Stimulated activated memory B cell treated with anti-CD40 and anti-IgM and Interleukin-4, amounts not matched to agents 10 μg/mL and 1 μg/mL and 100 μg/mL, for 72 hours (primary cell): ENCODE data around the gene MYRIP.

Experiments
- ATAC-seq: fragments of 150-1000 bp; cut with Tn5 transposase; 2 replicates; pipeline ENCODE4 v1.10.0; 2021
- H3K27ac Mint-ChIP-seq: one replicate; pipeline ENCODE4 v1.8.0; 2022; ENCODE audit warnings: mild to moderate bottlenecking, mixed read lengths
- H3K27me3 Mint-ChIP-seq: one replicate; pipeline ENCODE4 v1.8.0; 2022; ENCODE audit warnings: mixed read lengths
- H3K36me3 Mint-ChIP-seq: one replicate; pipeline ENCODE4 v1.8.0; 2022; ENCODE audit warnings: mixed read lengths
- H3K4me1 Mint-ChIP-seq: one replicate; pipeline ENCODE4 v1.8.0; 2022; ENCODE audit warnings: mixed read lengths
- H3K4me3 Mint-ChIP-seq: one replicate; pipeline ENCODE4 v1.8.0; 2022; ENCODE audit warnings: mild to moderate bottlenecking, moderate library complexity, mixed read lengths
- H3K9me3 Mint-ChIP-seq: one replicate; pipeline ENCODE4 v1.8.0; 2022; ENCODE audit warnings: mixed read lengths

The MYRIP gene

DNA sequence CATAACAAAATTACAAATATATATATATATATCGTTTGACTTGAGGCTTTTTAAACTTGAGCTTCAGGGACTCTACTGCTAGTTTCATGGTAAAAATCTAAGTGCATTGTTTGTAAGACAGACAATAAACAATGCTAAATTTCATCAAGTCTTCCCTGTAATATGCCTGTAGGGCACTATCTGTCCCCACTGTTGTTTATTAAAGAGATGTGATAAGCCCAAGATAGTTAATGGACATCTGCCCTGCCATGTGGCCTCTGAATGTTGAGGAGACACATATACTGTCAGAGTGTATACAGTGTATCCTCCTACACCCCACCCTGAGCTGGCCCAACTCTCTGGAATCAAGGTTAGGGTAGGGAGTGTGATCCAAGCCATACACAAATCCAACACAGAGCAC lies 485.0 kb downstream of the MYRIP start:
- Mint-ChIP-seq H3K4me3 (no peak overlapping the region), H3K36me3 (peaks cover 62% of the 10 kb centered on the region), H3K4me1 (no peaks in the 10 kb centered on the region), H3K9me3 (no peaks in the 10 kb centered on the region), H3K27me3 (no peaks in the 10 kb centered on the region), H3K27ac (no peak overlapping the region)
- ATAC-seq: no peak

DNA sequence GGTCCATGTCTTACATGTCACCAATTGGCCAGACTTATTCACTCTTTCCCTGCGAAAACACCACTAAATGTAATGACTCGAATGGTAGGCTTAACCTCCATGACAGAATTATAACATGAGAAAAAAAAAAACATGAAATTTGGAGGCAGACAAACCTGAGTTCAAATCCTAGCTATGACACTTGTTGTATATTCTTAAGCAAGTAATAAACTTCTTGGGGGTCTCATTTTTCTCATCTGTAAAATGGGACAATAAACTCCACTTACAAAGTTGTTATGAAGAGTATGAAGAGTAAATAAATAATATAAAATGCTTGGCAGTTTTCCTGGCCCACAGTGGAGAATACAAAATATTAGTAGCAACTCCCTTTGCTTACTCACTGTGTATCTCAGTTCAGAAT lies 488.7 kb downstream of the MYRIP start:
- Mint-ChIP-seq H3K27me3 (no peaks in the 10 kb centered on the region), H3K9me3 (no peaks in the 10 kb centered on the region), H3K27ac (no peak overlapping the region), H3K36me3 (peaks cover 60% of the 10 kb centered on the region), H3K4me3 (no peak overlapping the region), H3K4me1 (no peaks in the 10 kb centered on the region)
- no peak for ATAC-seq

DNA sequence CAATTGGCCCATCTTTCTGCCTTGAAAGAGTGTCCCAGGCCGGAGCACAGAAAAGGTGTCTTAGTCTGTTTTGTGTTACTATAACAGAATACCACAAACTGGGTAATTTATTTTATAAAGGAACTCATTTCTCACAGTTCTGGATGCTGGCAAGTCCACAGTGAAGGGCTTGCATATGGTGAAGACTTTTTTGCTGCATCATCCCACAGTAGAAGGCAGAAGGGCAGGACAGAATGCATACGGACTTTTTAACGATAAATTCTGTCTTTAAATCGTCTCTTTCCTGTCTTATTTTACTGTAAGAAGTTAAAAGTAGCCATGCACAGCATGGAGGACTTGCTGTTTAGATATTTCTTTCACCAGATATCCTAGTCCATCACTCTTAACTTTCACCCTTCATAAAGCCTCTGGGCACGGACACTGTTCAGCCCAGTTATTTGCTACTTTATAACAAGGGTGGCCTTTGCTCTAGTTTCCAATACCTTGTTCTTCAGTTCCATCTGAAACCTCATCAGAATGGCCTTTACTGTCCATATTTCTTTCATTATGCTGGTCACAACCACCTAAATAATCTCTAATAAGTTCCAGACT lies 489.8 kb downstream of the MYRIP start:
- no peak overlapping the region for H3K27ac Mint-ChIP-seq
- no peak for ATAC-seq
- no peaks in the 10 kb centered on the region for H3K27me3 Mint-ChIP-seq
- H3K4me1 Mint-ChIP-seq: no peaks in the 10 kb centered on the region
- no peaks in the 10 kb centered on the region for H3K9me3 Mint-ChIP-seq
- peaks cover 53% of the 10 kb centered on the region for H3K36me3 Mint-ChIP-seq
- no peak overlapping the region for H3K4me3 Mint-ChIP-seq

GRCh38 chr3:40299721-40300335 lies 490.4 kb downstream of the MYRIP start:
- Mint-ChIP-seq H3K4me3 (no peak overlapping the region), H3K9me3 (no peaks in the 10 kb centered on the region), H3K4me1 (no peaks in the 10 kb centered on the region), H3K27ac (no peak overlapping the region), H3K36me3 (peaks cover 49% of the 10 kb centered on the region), H3K27me3 (no peaks in the 10 kb centered on the region)
- ATAC-seq: no peak

DNA sequence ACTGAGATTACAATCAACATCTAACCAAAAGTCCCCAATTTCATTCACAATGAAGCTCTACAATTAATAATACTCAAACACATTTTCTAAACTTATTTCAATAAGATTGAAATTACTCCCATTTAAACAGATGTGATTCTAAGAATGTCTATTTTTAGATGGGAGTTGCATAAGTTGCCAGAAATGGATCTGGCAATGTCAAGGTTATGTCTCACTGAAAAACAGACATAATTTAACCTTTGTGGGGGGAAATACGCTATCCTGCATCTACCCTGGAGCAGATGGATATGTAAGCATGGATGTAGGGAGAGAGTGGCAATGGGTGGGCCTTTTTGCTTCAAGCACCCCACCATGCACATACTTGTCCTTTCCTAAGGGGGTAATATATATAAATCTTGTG lies 493.4 kb downstream of the MYRIP start:
- Mint-ChIP-seq H3K27me3 (no peaks in the 10 kb centered on the region), H3K36me3 (peaks cover 38% of the 10 kb centered on the region), H3K9me3 (no peaks in the 10 kb centered on the region), H3K4me3 (no peak overlapping the region), H3K27ac (no peak overlapping the region), H3K4me1 (no peaks in the 10 kb centered on the region)
- no peak for ATAC-seq

DNA sequence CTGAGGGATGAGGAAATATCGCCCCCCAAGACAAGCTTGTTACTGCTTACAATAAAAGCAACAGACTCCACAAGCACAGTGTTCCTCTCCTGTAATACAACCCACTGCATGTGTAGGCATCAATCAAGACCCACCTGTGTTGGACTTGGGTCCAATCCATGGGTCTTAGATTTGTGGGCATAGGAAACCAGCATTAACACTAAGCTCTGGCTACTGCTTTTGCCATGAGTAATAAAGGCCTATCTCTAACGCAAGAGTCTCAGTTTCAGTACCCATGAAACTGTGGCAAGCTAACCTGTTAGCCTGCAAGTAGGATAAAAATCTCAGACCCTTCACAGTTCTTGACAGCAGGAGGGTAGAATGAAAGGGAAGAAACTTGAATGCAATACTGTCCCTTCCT lies 494.9 kb downstream of the MYRIP start:
- no peak overlapping the region for H3K27ac Mint-ChIP-seq
- H3K9me3 Mint-ChIP-seq: no peaks in the 10 kb centered on the region
- H3K27me3 Mint-ChIP-seq: no peaks in the 10 kb centered on the region
- ATAC-seq: no peak
- H3K36me3 Mint-ChIP-seq: peaks cover 37% of the 10 kb centered on the region
- peaks cover 5% of the 10 kb centered on the region for H3K4me1 Mint-ChIP-seq
- no peak overlapping the region for H3K4me3 Mint-ChIP-seq

DNA sequence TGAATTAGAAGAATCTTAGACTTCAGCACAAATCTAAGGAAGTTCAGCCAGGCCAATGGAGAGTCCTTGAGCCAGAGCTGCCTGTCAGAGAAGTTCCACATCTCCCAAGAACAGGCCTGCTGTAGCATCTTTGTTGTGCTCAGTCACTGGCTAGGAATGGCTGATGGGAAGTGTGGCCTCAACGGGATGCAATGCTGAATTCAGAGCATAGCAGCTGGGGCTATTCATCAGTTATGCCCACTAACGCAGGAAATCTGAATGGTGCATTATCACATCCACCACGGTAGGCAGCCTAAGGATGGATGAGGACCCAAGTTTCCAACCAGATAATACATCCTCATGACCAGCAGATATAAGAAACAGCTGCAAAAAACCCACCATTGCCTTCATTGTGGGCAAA lies 496.9 kb downstream of the MYRIP start:
- no peak for ATAC-seq
- Mint-ChIP-seq H3K27me3 (no peaks in the 10 kb centered on the region), H3K9me3 (no peaks in the 10 kb centered on the region), H3K4me1 (peaks cover 14% of the 10 kb centered on the region), H3K36me3 (peaks cover 17% of the 10 kb centered on the region), H3K27ac (no peak overlapping the region), H3K4me3 (no peak overlapping the region)

- Mint-ChIP-seq H3K27ac (no peak overlapping the region), H3K36me3 (peaks cover 10% of the 10 kb centered on the region), H3K4me1 (peaks cover 14% of the 10 kb centered on the region), H3K27me3 (no peaks in the 10 kb centered on the region), H3K4me3 (no peak overlapping the region), H3K9me3 (no peaks in the 10 kb centered on the region)
- no peak for ATAC-seq
Observed at GRCh38 chr3:40307176-40307575, 497.8 kb downstream of the MYRIP start.

- no peaks in the 10 kb centered on the region for H3K9me3 Mint-ChIP-seq
- ATAC-seq: no peak
- H3K4me3 Mint-ChIP-seq: peak overlapping the region; percentile 99
- H3K27ac Mint-ChIP-seq: peak overlapping the region; percentile 96
- H3K27me3 Mint-ChIP-seq: no peaks in the 10 kb centered on the region
- peaks cover 14% of the 10 kb centered on the region for H3K4me1 Mint-ChIP-seq
- H3K36me3 Mint-ChIP-seq: peaks cover 6% of the 10 kb centered on the region
Observed at GRCh38 chr3:40308725-40309417, 499.5 kb downstream of the MYRIP start.

GRCh38 chr3:40309418-40309924 lies 500.1 kb downstream of the MYRIP start, which contains the start of gene EIF1B:
Gene EIF1B, plus strand, starts transcription at chr3:40309707. Its CDS starts 235 bp downstream, at chr3:40309942.
- peak within 1 kb of the TSS; percentile 96 for H3K27ac Mint-ChIP-seq
- peaks cover 14% of the 10 kb centered on the region for H3K4me1 Mint-ChIP-seq
- H3K9me3 Mint-ChIP-seq: no peaks in the 10 kb centered on the region
- peak within 1 kb of the TSS; percentile 99 for H3K4me3 Mint-ChIP-seq
- peaks cover 6% of the 10 kb centered on the region for H3K36me3 Mint-ChIP-seq
- H3K27me3 Mint-ChIP-seq: no peaks in the 10 kb centered on the region
- ATAC-seq: peak; percentile 98
